ENCODE data around the gene PEX6. TPM values are rescaled to one million over a fixed set of nuclear protein-coding genes. Genes with fewer than 3 reads are reported as not detected.

The PEX6 gene
- total RNA-seq, 6 experiments from 2014 or later: 20.3 to 31.7 (median 22.4) TPM

GRCh38 chr6:42974919-42975505 is 4.0 kb downstream of the PEX6 start:
- Mint-ChIP-seq H3K4me1 (ENCODE audit: low read depth) (peaks cover 46% of the 10 kb centered on the region), H3K4me3 (no peak overlapping the region), H3K27ac (no peak overlapping the region), H3K9me3 (no peaks in the 10 kb centered on the region), H3K36me3 (ENCODE audit: low read depth) (peaks cover 18% of the 10 kb centered on the region), H3K27me3 (ENCODE audit: insufficient read depth) (no peaks in the 10 kb centered on the region; the same call in 1 of the 2 replicates)
- TF ChIP-seq CTCF (IDR thresholded peaks at IDR 0.05): no peak
- DNase-seq: no peak

- H3K9me3 Mint-ChIP-seq: no peaks in the 10 kb centered on the region
- no peak for TF ChIP-seq CTCF (IDR thresholded peaks at IDR 0.05)
- peaks cover 18% of the 10 kb centered on the region for H3K36me3 Mint-ChIP-seq (ENCODE audit: low read depth)
- no peak overlapping the region for H3K4me3 Mint-ChIP-seq
- DNase-seq: no peak
- no peak overlapping the region for H3K27ac Mint-ChIP-seq
- H3K4me1 Mint-ChIP-seq (ENCODE audit: low read depth): peaks cover 36% of the 10 kb centered on the region
- no peaks in the 10 kb centered on the region; the same call in 1 of the 2 replicates for H3K27me3 Mint-ChIP-seq (ENCODE audit: insufficient read depth)
Observed at GRCh38 chr6:42973926-42974325, 5.1 kb downstream of the PEX6 start.

GRCh38 chr6:42971746-42972327 is 7.1 kb downstream of the PEX6 start:
- Mint-ChIP-seq H3K36me3 (ENCODE audit: low read depth) (peaks cover 8% of the 10 kb centered on the region), H3K27ac (peak overlapping the region; percentile 81), H3K9me3 (no peaks in the 10 kb centered on the region), H3K4me1 (ENCODE audit: low read depth) (peaks cover 27% of the 10 kb centered on the region), H3K27me3 (ENCODE audit: insufficient read depth) (no peaks in the 10 kb centered on the region; the same call in 1 of the 2 replicates), H3K4me3 (no peak overlapping the region)
- no peak for TF ChIP-seq CTCF (IDR thresholded peaks at IDR 0.05)
- no peak for DNase-seq

- H3K4me3 Mint-ChIP-seq: no peak overlapping the region
- no peaks in the 10 kb centered on the region for H3K9me3 Mint-ChIP-seq
- no peak for TF ChIP-seq CTCF (IDR thresholded peaks at IDR 0.05)
- H3K36me3 Mint-ChIP-seq (ENCODE audit: low read depth): no peaks in the 10 kb centered on the region
- peak overlapping the region; percentile 81 for H3K27ac Mint-ChIP-seq
- no peaks in the 10 kb centered on the region; the same call in 1 of the 2 replicates for H3K27me3 Mint-ChIP-seq (ENCODE audit: insufficient read depth)
- peaks cover 20% of the 10 kb centered on the region for H3K4me1 Mint-ChIP-seq (ENCODE audit: low read depth)
- DNase-seq: peak; percentile 16
Observed at GRCh38 chr6:42970871-42971612, 7.9 kb downstream of the PEX6 start.

- H3K4me3 Mint-ChIP-seq: no peak overlapping the region
- peaks cover 20% of the 10 kb centered on the region for H3K4me1 Mint-ChIP-seq (ENCODE audit: low read depth)
- H3K27me3 Mint-ChIP-seq (ENCODE audit: insufficient read depth): no peaks in the 10 kb centered on the region; the same call in 1 of the 2 replicates
Observed at GRCh38 chr6:42969934-42970333, 9.0 kb downstream of the PEX6 start.

More at GRCh38 chr6:42969934-42970333, 9.0 kb downstream of the PEX6 start:
- DNase-seq: no peak
- Mint-ChIP-seq H3K9me3 (no peaks in the 10 kb centered on the region), H3K27ac (no peak overlapping the region), H3K36me3 (ENCODE audit: low read depth) (no peaks in the 10 kb centered on the region)
- no peak for TF ChIP-seq CTCF (IDR thresholded peaks at IDR 0.05)
